Suppressor macrophage (primary cell): ENCODE measurements around the gene RNF144B.
A peak's percentile ranks its signal among the peaks of the same experiment; 100 is the strongest.
"Not testable (repeated sequence)": the region's sequence is repeated elsewhere in the genome, so short reads cannot be mapped to it uniquely, and the experiment has no call there.

Source experiments
- DNase-seq, 4 experiments: peaks; one replicate each; pipeline ENCODE4 v3.0.0-alpha.2; 2020 to 2022
- total RNA-seq, 17 experiments: gene quantifications; one replicate each; lab custom pipeline; 2026; ENCODE audit warnings: mixed read lengths in 6 of 17, inconsistent platforms in 3 of 17; lab: John Stamatoyannopoulos, UW

The RNF144B gene
- total RNA-seq = 27.2 to 496 (median 61.3) reads per million in 17 experiments

GRCh38 chr6:18387061-18387721 lies at the start of gene RNF144B:
TSS of gene RNF144B (plus strand) at chr6:18387350. CDS start at chr6:18399535, 12,185 bp downstream.
- DNase-seq = peak; percentile 89 to 94 (median 92)

GRCh38 chr6:18339599-18339998 lies 47.6 kb upstream of the RNF144B start:
- DNase-seq = no peak

- DNase-seq = no peak
Measured at GRCh38 chr6:18340781-18341551, 46.2 kb upstream of the RNF144B start.

- no peak for DNase-seq
Measured at GRCh38 chr6:18342223-18342622, 44.9 kb upstream of the RNF144B start.

GRCh38 chr6:18343741-18344140 lies 43.4 kb upstream of the RNF144B start:
- peak; percentile 12 to 62 (median 29) for DNase-seq

GRCh38 chr6:18347021-18347577 lies 40.1 kb upstream of the RNF144B start:
- DNase-seq = no peak

- DNase-seq = no peak
Measured at GRCh38 chr6:18347866-18348265, 39.3 kb upstream of the RNF144B start.

- peak in 3 of 4 experiments; percentile 11 to 58 (median 51) for DNase-seq
Measured at GRCh38 chr6:18349386-18349785, 37.8 kb upstream of the RNF144B start.

DNA sequence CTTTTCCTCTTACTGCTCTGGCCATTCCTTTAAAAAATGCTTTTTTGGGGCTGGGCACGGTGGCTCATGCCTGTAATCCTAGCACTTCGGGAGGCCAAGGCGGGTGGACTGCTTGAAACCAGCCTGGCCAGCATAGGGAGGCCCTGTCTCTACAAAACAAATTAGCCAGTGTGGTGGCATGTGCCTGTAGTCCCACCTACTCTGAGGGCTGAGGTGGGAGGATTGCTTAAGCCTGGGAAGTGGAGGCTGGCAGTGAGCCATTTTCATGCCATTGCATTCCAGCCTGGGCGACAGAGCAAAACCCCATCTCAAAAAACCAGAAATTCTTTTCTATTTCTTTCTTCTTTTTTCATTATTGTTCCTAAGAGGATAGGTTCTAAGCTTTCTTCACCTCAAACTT lies 36.9 kb upstream of the RNF144B start:
- DNase-seq = peak; percentile 29 to 77 (median 71)

DNA sequence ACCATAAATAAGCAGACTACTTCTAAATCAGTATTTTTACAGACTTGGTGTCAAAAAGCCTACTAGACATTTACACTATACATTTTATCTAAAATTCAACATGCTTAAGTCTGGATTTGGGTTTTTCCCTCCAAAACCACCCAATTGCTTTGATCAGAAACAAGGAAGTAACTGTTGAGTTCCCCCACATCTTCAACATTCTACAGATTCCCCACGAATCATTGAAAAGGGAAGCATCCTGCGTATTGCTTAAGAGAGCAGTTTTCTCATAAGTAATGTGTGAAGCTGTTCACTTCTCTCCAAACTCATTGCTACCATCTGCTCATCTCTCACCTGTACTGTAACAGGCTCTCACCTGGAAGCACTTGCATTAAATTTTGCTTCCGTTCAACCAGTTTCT lies 36.4 kb upstream of the RNF144B start:
- DNase-seq = peak; percentile 67 to 91 (median 79)

GRCh38 chr6:18352001-18352400 lies 35.1 kb upstream of the RNF144B start:
- no peak for DNase-seq

GRCh38 chr6:18352842-18353241 lies 34.3 kb upstream of the RNF144B start:
- no peak for DNase-seq

DNA sequence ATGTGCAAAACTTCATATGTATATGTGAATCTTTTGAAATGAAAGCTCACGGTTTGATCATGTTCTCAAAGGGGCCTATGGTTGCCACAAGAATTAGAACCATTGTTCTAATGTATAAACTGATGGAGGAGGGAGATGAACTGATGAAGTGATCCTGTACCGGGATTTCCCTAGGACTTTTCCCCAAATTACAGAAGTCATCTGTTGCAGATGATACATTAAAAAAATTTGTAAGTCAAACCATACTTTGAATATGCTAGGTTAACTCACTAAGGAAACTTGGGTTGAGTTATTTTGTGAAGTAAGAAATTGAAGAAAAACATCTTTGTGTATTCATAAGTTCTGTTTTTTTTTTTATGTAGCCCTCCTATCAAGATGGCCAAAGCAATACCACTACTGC lies 33.9 kb upstream of the RNF144B start:
- DNase-seq = no peak

DNA sequence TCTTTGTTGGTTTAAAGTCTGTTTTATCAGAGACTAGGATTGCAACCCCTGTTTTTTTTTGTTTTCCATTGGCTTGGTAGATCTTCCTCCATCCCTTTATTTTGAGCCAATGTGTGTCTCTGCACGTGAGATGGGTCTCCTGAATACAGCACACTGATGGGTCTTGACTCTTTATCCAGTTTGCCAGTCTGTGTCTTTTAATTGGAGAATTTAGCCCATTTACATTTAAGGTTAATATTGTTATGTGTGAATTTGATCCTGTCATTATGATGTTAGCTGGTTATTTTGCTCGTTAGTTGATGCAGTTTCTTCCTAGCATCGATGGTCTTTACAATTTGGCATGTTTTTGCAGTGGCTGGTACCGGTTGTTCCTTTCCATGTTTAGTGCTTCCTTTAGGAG lies 29.6 kb upstream of the RNF144B start:
- not testable (repeated sequence) for DNase-seq

GRCh38 chr6:18359237-18359885 lies 27.8 kb upstream of the RNF144B start:
- peak; percentile 56 to 84 (median 69) for DNase-seq

- no peak for DNase-seq
Measured at GRCh38 chr6:18360188-18360587, 27.0 kb upstream of the RNF144B start.

GRCh38 chr6:18362058-18362561 lies 25.0 kb upstream of the RNF144B start:
- peak in 2 of 4 experiments; percentile 43 for DNase-seq

- DNase-seq = no peak
Measured at GRCh38 chr6:18363746-18364145, 23.4 kb upstream of the RNF144B start.

DNA sequence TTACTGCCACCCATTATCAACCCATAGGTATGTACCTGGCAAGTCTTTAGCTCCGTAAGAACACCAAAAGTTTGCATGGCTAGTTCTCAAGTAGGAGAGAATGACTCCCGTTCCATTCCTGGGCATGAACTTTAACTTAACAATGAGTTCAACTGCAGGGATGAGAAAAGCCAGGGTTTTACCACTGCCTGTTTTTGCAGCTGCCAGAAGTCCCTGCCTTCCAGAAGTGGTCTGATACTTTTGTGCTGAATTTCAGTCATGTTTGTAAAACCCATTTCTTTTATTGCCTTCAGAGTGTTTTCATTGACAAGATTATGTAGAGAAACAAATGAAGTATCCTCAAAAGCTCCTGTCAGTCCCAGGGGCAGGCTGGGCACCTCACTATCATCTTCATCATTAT lies 22.6 kb upstream of the RNF144B start:
- not testable (repeated sequence) for DNase-seq

DNA sequence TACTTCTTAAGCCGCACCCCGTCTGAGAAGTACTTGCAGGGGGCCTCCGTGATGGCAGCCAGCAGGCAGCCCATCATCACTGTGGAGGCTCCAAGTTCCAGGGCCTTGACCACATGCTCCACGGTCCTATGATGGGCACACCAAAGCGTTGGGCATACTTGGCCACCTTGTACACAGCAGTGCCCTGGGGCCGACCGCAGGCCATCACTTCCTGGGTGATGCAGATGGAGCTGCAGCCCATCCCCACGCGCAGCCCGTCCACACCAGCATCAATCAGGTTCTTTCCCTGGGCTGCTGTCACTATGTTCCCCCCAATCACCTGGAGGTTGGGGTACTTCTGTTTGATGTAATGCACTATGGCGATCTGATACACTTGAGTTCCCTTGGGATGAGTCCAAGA lies 19.8 kb upstream of the RNF144B start:
- no peak for DNase-seq

- DNase-seq = no peak
Measured at GRCh38 chr6:18368277-18369105, 18.7 kb upstream of the RNF144B start.

DNA sequence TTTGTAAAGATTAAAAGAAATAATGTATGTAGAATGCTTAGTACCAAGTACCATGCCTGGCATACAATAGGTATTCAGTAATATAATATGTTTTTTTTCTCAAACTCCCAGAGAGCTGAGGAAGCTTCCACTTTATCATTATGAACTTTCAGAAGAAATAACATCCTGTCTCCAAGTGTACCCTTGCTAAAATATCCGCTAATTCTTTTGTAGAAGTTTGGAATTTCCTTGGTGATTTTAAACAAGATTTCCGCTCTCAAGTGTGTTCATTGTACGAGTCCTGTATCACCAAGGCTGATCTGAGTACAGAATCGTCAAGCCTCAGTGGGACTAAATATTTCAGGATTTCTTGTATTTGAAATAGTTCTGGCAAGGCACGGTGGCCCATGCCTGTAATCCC lies 16.1 kb upstream of the RNF144B start:
- DNase-seq = no peak
